Activated CD4-positive, alpha-beta T cell treated with anti-CD3 and anti-CD28 coated beads, Interleukin-2, amount 50 U/mL, for 16 hours (primary cell): ENCODE data around the gene JAKMIP2.
"Not testable (repeated sequence)": the region's sequence is repeated elsewhere in the genome, so short reads cannot be mapped to it uniquely, and the experiment has no call there.

Source experiments
- DNase-seq: peaks from one replicate; pipeline ENCODE4 v3.0.0-alpha.2; 2020

Gene JAKMIP2

DNA sequence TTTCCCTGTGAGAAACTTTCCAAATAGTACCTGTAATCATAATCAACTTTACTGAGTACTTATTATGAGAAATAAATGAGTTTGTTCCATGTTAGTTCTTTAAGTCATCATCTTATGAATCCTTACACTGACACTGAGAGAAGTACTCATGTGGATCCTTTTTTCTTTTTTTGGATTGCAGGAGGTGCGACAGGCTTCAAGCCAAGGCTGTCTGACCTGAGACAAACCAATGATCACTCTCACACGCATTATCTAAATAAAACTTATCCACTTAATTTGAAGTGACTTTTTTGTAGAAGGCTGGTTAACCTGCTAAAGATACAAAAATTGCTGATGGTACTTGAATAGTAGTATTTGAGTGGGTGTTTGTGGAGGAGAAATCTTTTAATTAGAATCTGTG lies 39.5 kb downstream of the JAKMIP2 start:
- DNase-seq: no peak

DNA sequence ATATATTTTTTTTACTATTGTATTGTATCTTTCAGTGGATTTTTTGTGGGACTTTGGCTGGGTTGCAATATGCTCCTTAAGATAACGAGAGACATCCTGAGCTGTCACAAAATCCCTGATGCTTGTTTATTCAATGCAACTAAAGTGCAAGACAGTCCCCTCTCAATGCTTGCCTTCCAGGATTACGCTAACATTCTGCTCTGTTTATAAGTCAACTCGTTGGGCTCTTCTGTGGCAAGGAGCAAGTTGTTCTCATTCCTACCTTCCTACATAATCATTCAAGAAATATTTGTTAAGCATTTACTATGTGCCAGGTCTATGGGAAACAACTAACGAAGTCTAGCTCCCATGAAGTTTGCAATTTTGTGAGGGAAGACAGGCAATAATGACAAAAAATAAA lies 40.4 kb downstream of the JAKMIP2 start:
- no peak for DNase-seq

DNA sequence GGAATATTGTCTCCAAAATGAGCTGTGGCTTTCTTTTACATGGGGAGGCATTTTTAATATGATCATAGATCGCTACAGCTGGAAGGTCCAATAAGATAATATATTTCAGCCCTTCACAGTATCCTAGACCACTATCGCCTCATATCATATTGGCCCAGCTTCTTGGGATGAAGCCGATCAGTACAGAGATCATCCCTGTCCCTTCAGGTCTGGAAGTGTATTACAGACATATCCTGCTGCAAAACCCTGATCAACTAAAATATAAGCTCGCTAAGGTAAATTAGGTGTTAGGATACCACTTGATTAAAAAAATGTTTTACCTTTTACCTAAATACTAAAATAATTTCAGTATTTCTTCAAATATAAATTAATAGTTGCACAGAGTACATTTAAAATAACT lies 41.7 kb downstream of the JAKMIP2 start:
- DNase-seq: no peak

DNA sequence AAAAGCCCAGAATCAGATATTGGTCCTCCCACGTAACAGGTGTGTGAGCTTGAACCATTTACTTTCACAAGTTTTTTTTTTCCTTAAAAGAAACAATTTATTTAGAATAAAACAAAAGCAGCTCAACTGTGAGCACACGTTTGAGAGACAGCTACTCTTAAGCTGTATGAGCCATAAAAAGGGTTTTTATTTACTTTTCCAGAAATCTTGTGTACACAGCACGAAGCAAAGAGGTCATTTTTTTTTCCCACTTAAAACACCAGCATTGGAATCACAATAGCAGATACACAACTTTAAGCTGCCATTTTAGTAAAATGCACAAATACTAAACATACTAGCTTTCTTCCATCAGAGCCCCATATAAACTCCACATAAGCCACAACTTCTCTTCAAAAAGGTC lies 44.6 kb downstream of the JAKMIP2 start:
- DNase-seq: no peak

DNA sequence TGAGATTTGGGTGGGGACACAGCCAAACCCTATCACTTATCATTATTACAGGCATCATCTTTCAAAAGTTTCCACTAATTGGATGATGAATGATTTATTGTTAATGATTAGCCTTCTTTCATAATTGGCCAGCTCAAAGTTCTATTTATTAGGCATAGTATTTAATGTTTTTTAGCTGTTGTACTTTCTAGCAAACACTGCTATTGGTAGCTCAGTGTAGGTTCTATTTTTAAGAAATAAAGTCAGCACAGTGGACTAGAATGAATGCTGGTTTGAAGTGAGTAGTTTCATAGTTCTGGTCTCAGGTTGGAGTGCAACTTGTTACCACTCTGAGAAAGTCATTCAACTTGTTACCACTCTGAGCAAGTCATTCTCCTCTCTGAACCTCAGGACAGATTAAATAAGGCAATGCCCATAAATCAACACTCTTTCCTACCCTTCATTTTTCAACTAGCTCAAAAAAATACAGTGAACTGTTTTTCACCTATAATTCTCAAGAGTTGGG lies 46.9 kb downstream of the JAKMIP2 start:
- DNase-seq: no peak

DNA sequence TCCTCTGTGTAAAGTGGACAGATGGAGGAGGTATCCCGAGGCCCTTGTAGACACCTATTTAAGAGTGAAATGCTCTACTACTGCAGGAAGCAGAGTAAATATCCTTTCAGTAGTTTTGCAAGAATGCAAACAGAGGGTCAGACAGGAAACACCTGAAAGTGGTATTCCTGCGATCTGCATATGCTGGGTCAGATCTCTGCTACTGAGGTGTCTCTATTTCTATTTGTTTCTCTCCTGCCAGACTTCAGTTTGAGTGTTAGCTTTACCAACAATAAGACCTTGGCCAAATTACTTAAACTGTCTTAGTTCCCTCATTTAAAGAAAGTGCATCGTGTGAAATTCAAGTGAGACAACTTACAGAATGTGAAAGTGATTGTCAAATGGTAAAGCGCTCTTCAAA lies 47.6 kb downstream of the JAKMIP2 start:
- no peak for DNase-seq

DNA sequence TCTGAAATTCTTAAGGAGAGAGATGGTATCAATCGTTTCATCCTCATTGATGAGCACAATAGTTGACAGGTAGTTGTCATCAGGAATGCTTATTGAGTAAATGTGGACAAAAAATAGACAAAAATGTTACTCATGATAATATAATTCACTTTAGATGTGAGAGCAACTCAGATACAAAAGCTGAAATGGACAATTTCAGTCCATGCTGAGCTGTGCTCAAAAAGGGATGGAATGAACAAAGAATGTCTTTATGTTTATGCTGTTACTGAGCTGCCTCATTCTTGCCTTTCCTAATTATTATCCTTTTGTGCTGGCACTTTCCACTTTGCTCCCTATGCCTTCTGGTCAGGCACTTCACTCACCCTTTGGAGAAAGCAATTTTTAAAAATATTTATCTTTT lies 49.5 kb downstream of the JAKMIP2 start:
- DNase-seq: no peak

DNA sequence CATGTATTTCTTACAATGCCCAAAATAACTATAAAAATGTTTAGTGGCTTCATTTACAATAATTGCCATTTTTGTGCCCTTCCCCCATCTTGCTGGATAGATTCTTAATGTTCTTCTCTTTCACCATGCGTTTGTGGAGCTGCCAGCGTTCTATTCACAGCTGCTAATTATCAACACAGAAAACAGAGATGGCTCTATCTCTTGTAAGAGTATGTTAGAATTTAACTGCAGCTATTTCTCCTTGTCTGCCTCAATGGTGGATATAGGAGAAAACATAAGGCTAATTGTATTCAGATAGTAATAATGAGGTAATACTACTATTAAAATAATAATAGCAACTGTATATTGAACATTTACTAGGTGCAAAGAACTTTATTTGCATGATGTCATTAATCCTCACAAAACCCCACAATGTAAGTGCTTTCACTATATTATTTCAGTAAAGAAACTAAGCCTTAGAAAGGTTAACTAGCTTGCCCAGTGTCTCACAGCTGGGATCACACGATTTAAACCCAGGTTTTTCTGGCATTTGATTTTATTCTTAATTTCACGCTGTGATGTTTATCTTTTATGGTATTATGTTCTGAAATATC lies 50.1 kb downstream of the JAKMIP2 start:
- DNase-seq: no peak

DNA sequence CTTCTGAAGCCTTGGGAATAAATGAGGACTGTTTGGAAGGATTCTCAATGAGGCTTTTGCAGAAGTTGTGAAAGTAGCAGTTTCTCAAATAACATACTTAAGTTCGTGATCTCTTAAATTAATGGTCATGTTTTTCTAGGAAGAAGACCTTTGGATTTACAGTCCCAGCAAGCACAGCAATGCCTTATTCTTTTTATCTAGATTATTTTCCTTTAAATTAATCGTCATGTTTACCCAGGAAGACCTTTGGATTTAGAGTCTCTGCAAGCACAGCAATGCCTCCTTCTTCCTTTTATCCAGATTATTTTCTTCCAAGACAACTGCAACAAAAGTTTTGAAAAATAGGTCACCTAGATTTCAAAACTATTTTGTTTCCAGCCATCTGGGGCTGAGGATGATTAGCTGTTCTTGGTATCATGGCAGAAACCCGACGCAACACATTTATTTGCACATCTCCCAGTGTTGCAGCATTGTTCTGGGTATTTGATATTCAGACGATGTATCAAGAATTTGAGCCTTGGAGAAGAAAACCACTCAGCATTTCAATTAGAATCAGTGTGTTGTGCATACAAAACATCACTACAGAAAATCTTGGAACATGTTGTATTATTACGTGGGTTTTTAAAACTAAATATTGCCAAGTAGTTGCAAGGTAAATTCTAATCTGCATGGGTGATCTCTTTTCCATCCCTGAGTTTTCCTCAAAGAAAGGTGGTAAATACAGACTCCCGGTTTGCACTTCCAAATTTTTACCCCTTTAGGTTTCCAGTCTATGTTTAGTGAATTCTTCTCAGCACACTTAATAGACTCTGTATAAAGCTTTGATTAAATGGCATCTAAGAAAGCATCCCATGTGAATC lies 50.9 kb downstream of the JAKMIP2 start:
- DNase-seq: no peak

DNA sequence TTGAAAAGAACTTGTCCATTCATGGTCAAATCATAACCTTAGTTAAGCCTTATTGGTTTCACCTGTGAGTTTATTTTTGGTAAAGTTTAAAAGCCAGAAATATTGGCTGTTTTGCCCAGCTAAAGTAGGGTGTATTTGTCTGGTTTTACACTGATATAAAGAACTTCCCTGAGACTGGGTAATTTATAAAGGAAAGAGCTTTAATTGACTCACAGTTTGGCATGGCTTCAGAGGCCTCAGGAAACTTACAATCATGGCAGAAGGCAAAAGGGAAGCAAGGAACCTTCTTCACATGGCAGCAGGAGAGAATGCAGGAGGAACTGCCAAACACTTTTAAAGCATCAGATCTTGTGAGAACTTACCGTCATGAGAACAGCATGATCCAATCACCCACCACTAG lies 55.3 kb downstream of the JAKMIP2 start:
- DNase-seq: no peak

DNA sequence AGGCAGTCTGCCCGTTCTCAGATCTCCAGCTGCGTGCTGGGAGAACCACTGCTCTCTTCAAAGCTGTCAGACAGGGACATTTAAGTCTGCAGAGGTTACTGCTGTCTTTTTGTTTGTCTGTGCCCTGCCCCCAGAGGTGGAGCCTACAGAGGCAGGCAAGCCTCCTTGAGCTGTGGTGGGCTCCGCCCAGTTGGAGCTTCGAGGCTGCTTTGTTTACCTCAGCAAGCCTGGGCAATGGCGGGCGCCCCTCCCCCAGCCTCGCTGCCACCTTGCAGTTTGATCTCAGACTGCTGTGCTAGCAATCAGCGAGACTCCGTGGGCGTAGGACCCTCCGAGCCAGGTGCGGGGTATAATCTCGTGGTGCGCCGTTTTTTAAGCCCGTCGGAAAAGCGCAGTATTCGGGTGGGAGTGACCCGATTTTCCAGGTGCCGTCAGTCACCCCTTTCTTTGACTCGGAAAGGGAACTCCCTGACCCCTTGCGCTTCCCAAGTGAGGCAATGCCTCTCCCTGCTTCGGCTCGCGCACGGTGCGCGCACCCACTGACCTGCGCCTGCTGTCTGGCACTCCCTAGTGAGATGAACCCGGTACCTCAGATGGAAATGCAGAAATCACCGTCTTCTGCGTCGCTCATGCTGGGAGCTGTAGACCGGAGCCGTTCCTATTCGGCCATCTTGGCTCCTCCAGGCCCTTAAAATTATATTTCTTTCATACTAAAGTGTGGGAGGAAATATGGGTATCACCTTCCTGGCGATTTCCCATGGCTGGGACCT lies 61.2 kb downstream of the JAKMIP2 start:
- DNase-seq: not testable (repeated sequence)

DNA sequence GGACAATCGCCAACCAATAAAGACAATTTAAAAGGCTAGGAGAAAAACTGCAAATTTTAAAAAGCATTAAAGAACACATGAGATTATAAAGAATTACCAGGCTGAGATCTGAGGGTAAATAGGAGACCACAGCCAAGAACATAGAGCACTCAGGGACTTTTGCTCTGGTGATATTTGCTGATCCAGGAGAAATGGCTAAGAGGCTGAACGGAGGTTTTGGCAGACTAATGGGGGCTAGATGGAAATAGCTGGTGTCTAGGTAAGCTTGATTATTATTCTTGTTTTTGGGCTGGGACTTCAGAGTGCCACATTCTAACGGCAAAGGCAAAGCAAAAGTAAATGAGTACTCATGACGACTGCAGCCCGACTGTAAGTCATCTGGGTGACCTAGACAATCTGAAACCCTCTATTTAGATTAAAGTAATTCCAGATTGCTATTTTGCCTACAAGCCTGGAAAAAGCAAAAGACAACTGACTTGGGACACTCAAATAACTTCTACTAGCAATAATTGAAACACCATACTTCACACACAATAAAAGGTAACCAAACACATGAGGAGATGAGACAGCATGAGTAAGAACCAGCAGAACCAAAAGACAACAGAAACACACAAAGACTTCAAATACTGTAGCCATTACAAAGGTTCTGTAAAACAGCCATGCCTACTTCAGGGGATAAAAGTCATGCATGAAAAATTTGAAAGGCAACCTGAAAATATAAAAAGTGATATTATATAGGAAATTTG lies 68.8 kb downstream of the JAKMIP2 start:
- DNase-seq: no peak

DNA sequence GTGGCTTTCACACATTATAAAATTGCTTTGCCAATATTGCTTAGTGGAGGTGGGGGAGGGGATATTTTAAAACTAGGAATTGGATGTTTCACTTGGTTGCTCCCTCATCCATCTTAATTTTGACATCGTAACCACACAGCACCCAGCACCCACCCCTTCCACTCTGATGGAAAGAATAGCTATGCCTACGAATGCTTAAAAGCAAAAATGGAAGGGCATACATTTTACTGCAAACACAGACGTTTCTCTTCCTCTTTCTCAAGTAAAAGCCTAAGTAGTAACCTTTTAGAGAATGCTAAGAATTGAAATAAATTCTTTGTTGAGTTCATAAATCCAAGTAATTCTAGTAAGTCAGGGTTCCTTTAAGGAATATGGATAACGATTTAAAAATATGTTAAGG lies 69.9 kb downstream of the JAKMIP2 start:
- no peak for DNase-seq

DNA sequence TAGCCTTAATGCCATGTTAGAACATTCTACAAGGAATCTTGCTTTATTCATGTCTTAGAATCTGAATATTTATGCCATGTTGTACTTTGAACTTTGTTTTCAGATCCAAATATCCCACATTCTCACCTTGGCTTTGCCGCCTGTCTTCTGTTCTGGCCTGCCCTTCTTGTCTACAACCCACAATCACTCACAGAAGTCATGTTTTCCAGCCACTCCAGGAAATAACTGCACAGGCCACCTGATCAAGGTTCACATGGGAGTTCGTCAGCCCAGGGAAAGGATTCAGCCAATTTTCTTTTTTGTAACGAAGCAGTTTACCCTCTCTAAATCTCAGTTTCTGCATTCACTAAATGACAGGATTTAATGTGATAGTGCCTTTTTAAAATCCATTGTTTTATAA lies 70.5 kb downstream of the JAKMIP2 start:
- no peak for DNase-seq

DNA sequence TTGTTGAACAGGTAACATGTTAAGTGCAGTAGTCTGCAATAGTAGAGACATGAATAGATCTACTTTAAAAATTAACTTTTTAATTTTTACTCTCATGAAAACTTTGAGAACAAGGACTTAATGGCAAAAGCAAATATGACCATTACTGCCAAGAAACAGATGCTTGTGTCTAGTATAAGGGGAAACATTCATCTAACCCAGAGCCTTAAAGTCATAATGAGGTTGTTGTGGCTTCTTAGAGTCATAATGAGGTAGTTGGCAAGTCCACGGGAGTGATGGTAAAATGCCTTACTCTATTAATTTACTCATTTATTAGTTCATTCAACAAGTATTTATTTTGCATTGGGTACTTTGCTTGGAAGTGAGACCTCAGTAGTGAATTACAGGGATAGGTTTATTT lies 71.5 kb downstream of the JAKMIP2 start:
- DNase-seq: no peak

DNA sequence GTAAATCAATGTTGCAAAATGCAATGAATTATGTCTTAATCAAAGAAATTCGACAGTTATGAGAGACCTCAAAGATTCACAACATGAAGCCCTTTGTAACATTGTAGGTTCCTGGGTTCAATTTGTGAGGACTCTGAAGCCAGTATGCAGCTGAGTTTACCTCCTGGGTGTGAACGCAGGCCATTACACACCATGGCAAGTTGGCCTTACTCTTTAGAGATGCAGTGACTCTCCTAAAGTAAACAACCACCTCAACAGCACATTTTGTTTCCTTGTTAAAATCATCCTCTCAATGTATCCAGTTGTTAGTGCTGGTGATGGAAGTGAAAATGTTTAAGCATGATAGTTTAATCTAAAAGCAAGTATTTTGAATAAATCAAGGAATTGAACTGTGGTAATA lies 73.8 kb downstream of the JAKMIP2 start:
- DNase-seq: no peak

DNA sequence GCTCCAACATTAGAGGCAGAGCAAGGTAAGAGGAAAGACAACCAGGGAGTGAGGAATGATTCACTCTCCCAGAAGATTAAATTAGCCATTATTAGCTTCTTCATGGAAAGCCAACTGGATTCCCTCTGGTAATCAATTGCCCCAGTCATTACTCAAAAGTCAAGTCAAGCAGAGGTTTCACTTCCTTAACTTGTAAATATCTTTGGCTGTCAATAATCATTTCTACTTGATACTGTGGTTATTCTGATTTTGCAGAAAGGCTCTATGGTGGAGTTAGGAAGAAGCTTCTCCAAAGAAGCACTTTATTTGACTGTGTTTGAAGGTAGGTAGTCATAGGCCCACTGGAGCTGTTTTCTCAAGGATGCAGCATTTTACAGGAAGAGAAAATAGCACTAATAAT lies 78.0 kb downstream of the JAKMIP2 start:
- no peak for DNase-seq

DNA sequence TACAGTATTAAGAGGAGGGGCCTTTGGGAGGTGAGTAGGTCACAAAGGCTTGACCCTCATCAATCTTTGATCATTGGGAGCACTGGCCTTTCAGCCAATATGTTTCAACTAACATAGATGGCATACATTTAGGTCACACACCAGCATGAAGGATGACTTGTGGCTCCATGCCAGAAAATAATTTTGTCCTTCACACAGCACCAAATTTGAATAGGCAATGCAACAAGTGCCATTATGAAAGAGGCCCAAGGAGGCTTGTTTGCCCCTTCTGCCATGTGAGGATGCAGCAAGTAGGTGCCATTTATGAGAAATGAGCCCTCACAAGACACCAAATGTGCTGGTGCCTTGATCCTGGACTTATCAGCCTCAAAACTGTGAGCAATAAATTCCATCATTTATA lies 81.1 kb downstream of the JAKMIP2 start:
- DNase-seq: no peak

DNA sequence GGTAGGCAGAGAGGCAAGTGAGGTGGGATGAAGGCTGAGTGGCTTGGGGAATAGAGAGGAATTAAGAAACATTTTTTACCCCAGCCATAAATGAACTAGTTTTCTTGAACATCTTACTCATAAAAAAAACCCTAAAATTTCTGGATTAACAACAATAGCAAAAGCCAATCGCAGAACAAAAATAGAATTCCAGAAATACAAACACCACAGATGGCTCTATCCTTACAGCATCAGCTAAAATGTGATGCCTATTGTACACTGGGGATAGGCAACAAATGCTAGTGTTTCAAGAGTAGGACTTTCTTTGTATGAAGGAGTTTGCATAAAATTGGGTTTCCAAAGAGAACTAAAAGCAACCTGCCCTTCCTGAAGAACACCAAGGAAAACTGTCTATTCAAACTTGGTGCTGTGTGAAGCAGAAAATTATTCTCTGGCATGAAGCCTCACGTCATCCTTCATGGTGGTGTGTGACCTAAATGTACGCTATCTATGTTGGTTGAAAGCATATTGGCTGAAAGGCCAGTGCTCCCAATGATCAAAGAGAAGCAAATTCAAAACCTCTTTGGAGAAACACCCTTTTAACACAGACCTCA lies 82.9 kb downstream of the JAKMIP2 start:
- no peak for DNase-seq

DNA sequence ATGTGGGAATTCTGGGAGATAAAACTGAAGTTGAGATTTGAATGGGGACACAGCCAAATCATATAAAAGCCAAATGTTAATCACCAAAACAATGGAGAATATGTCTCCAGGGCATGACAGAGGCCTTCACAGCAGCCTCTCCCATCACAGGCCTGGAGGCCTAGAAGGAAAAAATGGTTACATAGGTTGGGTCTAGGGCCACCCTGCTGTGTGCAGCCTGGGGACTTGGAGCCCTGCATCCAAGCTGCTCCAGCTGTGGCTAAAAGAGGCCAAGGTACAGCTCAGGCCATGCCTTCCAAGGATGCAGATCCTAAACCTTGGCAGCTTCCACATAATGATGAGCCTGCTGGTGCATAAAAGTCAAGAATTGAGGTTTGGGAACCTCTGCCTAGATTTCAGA lies 85.1 kb downstream of the JAKMIP2 start:
- no peak for DNase-seq

DNA sequence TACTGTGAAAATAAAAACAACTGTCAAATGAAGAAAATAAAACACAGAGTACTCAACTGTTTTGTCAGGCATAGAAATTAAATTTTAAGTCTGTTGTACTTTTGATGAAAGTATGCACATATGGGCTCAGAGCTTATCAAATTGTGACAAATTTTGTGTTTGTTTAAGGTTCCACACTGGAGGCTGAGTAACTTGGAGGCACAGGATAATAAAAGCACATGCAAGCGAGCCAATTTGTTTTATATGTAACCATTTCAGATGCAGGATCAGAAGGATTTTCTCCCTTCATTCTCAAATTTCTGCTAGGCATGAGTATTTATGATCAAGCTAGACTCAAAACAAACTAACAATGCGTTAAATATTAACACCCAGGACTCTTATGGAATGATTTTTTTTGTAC lies 87.8 kb downstream of the JAKMIP2 start:
- DNase-seq: no peak

DNA sequence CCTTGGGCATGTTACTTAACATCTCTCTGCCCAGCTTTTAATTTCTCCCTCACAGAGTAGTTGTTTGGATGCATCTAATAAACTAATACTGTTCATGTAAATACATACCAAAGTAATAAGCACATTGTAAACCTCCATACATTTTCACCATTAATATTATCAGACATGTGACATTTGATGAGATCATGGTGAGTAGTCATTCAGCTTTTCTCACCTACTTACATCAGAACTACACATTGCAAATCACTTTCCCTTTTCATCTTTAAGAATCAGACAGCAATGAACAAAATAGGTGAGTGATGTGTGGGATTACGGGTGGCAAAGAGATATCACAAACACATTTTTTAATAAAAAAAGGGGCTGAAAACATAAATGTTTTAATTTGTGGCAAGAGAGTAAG lies 89.3 kb downstream of the JAKMIP2 start:
- no peak for DNase-seq

DNA sequence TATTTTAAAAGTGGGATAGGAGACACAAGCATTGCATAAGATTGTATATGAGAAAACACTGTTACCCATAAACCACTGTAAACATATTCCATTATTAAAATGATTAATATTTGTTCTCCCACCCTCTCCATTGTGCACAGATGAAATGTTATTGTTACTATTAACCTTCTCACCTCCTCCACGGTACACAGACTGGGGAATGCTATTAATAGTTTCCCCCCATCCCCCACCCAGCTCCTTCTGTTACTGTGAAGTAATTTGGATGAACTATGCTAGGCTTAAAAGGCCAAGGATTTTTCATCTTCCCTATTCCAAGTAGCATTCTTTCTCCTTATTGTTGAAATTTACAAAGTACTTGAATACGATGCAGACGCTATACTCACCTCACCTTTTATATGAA lies 91.4 kb downstream of the JAKMIP2 start:
- DNase-seq: no peak
